Eye (tissue), 1 donor: Measurements from ENCODE around the gene AP5M1.
A peak's percentile ranks its signal among the peaks of the same experiment; 100 is the strongest.
"Not testable (repeated sequence)": the region's sequence is repeated elsewhere in the genome, so short reads cannot be mapped to it uniquely, and the experiment has no call there.

Source experiments
- DNase-seq: peaks from one replicate; pipeline ENCODE4 v3.0.0-alpha.2; 2015

The AP5M1 gene, protein sequence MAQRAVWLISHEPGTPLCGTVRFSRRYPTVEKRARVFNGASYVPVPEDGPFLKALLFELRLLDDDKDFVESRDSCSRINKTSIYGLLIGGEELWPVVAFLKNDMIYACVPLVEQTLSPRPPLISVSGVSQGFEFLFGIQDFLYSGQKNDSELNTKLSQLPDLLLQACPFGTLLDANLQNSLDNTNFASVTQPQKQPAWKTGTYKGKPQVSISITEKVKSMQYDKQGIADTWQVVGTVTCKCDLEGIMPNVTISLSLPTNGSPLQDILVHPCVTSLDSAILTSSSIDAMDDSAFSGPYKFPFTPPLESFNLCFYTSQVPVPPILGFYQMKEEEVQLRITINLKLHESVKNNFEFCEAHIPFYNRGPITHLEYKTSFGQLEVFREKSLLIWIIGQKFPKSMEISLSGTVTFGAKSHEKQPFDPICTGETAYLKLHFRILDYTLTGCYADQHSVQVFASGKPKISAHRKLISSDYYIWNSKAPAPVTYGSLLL

GRCh38 chr14:57268161-57269069, at the start of gene AP5M1, which contains the start of gene EXOC5:
TSS of gene AP5M1 (plus strand) at chr14:57268971. CDS start at chr14:57269315, 344 bp downstream.
TSS of gene EXOC5 (minus strand) at chr14:57268905. CDS start at chr14:57268648, 257 bp downstream.
- DNase-seq: peak; percentile 98

- DNase-seq: no peak
These were observed 46.8 kb upstream of the AP5M1 start for GRCh38 chr14:57221931-57222330.

GRCh38 chr14:57227083-57227482, 41.7 kb upstream of the AP5M1 start:
- DNase-seq: no peak

DNA sequence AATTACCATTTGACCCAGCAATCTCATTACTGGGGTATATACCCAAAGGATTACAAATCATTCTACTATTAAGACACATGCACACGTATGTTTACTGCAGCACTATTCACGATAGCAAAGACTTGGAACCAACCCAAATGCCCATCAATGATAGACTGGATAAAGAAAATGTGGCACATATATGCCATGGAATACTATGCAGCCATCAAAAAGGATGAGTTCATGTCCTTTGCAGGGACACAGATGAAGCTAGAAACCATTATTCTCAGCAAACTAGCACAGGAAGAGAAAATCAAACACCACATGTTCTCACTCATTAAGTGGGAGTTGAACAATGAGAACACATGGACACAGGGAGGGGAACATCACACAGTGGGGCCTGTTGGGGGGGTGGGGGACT, 40.5 kb upstream of the AP5M1 start:
- not testable (repeated sequence) for DNase-seq

DNA sequence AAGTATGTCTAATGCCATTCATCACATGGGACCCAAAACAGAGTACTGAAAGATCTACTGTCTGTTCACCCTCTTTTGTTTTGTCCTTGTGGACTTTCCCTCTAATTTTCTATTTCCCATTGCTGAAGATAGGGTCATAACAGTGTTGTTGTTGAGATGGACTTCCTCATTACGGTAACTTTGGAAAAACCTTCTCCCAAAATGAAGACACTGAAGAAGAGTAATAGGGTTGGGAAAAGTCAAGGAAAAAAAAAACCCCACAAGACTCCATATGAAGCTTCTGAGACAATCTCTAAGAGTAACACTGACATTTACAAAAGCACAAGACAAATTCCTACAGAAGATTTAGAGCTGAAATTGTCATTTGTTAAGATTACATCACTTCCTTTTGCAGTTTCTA, 36.8 kb upstream of the AP5M1 start:
- no peak for DNase-seq

DNA sequence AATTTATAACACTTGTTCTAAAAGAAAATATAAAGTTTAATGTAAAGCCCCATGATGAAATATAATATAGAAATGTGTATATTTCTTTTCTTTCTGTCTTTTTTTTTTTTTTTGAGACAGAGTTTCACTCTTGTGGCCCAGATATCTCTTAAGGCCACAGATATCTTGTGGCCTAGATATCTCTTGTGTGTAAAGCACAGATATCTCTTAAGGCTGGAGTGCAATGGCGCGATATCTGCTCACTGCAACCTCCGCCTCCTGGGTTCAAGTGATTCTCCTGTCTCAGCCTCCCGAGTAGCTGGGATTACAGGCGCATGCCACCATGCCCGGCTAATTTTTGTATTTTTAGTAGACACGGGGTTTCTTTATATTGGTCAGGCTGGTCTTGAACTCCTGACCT, 28.7 kb upstream of the AP5M1 start:
- DNase-seq: not testable (repeated sequence)

DNA sequence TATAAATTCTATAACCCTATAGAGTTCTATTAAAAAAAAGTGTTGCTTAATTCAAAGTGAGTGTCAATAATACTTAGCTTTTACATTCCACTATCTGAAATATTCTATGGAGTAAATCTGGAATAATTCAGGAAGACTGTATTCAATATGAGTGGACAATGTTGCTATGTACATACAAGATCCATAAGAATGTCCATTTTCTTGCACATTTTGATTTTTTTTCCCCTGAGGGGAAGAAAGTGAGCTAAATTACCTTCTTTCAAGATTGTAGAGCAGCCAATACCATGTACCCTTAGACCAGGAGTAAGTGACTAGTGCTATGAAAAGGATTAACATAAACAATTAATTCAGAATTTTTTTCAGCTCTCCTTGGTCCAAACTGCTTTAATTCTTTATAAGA, 25.5 kb upstream of the AP5M1 start:
- no peak for DNase-seq

DNA sequence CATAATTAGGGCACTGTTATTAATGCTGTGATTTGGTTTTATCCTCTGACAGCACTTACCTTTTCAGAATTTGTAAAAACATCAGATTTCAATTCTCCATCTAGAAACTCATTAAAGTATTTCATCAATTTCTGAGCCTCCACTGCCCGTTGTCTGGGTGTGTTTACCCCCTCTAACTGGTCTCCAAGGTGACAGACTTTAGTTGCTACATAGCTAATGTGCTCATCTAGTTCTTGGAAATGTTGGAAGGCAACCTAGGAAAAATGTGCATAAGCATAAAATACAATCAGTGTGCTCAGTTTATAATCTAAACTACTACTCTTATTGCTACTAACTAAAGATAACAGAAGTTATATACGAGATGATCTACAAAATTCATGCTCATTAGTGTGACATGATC, 24.7 kb upstream of the AP5M1 start:
- no peak for DNase-seq

GRCh38 chr14:57245941-57246340, 22.8 kb upstream of the AP5M1 start:
- DNase-seq: no peak

DNA sequence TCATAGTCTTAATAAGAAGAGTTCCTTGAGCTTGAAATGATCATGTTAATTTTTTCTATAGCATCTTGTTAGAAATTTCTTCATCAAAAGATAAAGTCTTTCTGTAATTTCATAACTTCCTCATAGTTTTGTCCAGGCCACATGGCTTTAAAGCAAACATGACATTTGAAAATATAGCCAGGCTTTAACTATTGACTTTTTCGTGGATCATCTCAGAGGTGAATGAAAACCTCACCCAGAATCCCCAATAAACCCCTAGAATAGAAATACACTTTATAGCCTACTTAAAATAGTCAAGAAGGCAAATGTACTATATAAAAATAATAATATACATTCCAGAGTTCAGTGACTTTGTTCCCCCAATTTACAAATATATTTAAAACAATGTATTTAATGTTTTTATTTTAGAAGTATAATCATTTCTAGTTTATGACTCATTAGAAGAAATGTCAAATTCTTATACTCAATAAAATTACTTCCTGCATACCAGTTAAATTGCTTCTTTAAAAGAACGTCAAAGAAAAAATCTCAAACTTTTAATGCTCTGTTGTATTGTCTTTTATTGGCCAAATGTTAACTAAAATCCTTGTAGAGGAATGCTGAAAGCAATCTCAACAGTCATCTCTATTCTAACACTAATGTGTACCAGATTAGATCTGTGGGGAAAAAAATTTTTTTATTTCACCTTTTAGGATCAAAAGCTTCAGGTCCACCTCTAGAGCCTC, 21.7 kb upstream of the AP5M1 start:
- DNase-seq: no peak

GRCh38 chr14:57254884-57255283, 13.9 kb upstream of the AP5M1 start:
- no peak for DNase-seq

GRCh38 chr14:57258221-57258620, 10.6 kb upstream of the AP5M1 start:
- DNase-seq: not testable (repeated sequence)

GRCh38 chr14:57259672-57260071, 9.1 kb upstream of the AP5M1 start:
- no peak for DNase-seq

GRCh38 chr14:57261604-57262003, 7.2 kb upstream of the AP5M1 start:
- no peak for DNase-seq

GRCh38 chr14:57262117-57262516, 6.7 kb upstream of the AP5M1 start:
- DNase-seq: no peak

- DNase-seq: no peak
These were observed 2.7 kb upstream of the AP5M1 start for GRCh38 chr14:57266065-57266464.

DNA sequence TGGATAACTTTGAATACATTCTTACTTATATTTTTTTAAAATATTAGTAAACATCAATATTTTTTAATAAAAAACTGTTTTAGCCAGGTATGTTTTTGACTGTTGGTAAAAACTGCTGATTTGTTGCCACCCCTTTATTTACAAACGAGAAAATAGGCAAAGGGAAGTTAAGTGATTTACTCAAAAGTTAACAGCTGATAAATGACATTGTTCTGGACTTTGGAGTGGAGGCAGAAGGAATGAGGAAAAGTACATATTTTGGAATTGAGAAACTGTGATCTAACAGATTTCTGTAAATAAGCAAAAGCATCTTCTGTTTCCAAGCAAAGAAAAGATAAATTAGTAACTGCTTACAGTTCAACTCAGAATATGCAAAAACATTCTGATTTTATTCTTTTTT, 4.5 kb downstream of the AP5M1 start:
- DNase-seq: no peak

GRCh38 chr14:57274551-57274950, 5.8 kb downstream of the AP5M1 start:
- DNase-seq: no peak

DNA sequence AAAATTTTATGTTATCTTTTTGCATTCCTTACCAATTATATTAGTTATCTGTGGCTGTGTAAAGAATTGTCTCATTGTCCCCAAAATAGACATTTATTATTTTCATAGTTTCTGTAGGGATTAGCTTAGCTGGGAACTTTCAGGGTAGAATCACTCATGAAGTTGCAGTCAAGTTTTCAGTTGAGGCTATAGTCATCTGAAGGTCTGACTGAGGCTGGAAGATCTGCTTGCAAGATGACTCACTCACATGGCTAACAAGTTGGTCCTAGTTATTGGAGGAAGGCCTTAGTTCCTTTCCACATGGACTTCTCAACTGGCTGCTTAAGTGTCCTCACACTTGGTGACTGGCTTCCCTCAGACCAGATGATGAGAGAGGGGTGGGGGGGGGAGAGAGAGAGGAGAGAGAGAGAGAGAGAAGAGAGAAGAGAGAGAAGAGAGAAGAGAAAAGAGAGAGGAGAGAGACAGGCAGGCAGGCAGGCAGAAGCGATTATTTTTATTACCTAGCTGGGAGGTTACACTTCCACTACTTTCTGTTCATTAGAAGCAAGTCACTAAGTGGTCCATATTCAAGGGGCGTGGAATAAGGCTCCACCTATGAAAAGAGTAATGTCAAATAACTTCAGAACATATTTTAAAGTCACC, 6.4 kb downstream of the AP5M1 start:
- DNase-seq: no peak

GRCh38 chr14:57277062-57277461, 8.3 kb downstream of the AP5M1 start:
- DNase-seq: no peak

DNA sequence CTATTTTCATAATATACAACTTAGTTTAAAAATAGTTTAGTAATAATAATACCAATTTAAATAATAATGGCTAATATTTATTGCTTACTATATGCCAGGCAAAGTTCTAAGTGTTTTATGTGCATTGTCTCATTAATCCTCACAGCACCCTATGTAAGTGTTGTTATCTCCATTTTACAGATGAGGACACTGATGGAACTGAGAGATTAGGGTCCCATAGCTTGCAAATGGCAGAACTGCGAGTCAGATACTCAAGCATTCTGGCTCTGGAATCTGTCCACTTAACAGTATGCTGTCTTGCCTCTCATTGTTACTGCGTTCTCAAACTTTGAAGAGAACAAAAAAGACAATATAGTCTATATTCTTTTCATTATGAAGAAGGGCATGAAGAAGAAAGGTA, 19.0 kb downstream of the AP5M1 start:
- DNase-seq: no peak

- DNase-seq: peak; percentile 30
These were observed 22.0 kb downstream of the AP5M1 start for GRCh38 chr14:57290751-57291150.
